ENCODE results near the gene PGM5.

- TF ChIP-seq, protein P1, sequence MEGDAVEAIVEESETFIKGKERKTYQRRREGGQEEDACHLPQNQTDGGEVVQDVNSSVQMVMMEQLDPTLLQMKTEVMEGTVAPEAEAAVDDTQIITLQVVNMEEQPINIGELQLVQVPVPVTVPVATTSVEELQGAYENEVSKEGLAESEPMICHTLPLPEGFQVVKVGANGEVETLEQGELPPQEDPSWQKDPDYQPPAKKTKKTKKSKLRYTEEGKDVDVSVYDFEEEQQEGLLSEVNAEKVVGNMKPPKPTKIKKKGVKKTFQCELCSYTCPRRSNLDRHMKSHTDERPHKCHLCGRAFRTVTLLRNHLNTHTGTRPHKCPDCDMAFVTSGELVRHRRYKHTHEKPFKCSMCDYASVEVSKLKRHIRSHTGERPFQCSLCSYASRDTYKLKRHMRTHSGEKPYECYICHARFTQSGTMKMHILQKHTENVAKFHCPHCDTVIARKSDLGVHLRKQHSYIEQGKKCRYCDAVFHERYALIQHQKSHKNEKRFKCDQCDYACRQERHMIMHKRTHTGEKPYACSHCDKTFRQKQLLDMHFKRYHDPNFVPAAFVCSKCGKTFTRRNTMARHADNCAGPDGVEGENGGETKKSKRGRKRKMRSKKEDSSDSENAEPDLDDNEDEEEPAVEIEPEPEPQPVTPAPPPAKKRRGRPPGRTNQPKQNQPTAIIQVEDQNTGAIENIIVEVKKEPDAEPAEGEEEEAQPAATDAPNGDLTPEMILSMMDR (IDR thresholded peaks at IDR 0.05; ENCODE audit: low read length), result no peak
- no peak for TF ChIP-seq EZH2phosphoT487 (IDR thresholded peaks at IDR 0.05; ENCODE audit: low read length)
These were observed 117.4 kb downstream of the PGM5 start for GRCh38 chr9:68473790-68474189.

Data from MM.1S (cell line).